Measurements from ENCODE around the gene GPR135. TPM values are rescaled to one million over a fixed set of nuclear protein-coding genes. Genes with fewer than 3 reads are reported as not detected.
"Not testable (repeated sequence)": the region's sequence is repeated elsewhere in the genome, so short reads cannot be mapped to it uniquely, and the experiment has no call there.

The GPR135 gene
- polyA plus RNA-seq, 3 donors: 2.9 to 3.7 (median 3.2) TPM

DNA sequence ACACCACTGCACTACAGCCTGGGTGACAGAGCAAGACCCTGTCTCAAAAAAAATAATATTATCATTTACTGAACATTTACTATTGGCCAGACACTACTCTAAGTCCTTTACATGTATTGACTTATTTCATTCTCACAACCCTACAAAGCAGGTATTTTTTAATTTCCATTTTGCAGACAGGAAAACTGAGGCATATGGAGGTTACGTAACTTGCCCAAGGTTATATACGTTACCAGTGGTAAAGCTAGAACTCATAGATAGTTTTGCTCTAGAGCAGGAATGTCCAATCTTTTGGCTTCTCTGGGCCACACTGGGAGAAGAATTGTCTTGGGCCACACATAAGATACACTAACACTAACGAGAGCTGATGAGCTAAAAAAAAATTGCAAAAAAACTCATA is 13.4 kb upstream of the GPR135 start:
- no peak for DNase-seq (ENCODE audit: low read depth in 3 of 3, low spot score in 2 of 3)

- DNase-seq (ENCODE audit: low read depth in 3 of 3, low spot score in 2 of 3): no peak
Observed at GRCh38 chr14:59475709-59476108, 10.5 kb upstream of the GPR135 start.

- DNase-seq (ENCODE audit: low read depth in 3 of 3, low spot score in 2 of 3): no peak
Observed at GRCh38 chr14:59474172-59474571, 9.0 kb upstream of the GPR135 start.

DNA sequence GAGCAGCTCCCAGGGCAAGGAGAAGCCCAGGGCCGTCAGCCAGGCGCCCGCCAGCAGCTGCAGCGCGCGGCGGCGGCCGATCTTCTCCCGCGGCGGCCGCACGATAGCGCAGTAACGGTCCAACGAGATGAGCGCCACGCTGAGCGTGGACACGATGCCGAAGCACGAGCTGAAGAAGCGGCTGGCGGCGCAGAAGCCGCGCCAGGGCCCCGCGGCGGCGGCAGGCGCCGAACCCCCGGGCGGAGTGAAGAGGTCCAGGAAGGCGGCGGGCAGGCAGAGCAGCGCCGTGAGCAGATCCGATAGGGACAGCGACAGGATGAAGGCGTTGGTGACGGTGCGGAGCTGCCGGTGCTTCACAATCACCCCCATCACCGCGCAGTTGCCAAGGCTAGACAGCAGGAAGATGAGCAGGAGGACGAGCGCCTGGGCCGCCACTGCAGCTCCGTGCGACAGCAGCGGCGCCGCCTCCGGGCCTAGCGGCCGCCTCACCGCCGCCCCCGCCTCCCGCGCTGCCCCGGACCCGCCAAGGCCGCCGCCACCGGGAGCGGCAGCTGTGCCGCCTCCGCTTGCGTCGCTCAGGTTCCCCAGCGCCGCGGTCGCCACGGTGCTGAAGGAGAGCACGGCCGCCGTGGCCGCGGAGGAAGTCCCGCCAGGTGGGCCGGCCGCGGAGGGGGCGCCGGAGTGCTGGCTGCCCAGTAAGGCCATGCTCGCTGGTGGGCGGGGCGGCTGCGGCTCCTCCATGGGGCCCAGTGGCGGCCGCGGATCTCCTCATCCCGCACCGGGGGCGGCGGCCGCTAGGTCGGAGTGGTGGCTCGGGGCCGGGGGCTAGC is 479 bp downstream of the GPR135 start:
- DNase-seq (ENCODE audit: low read depth in 3 of 3, low spot score in 2 of 3): peak in 2 of 3 donors; percentile 32 to 40

DNA sequence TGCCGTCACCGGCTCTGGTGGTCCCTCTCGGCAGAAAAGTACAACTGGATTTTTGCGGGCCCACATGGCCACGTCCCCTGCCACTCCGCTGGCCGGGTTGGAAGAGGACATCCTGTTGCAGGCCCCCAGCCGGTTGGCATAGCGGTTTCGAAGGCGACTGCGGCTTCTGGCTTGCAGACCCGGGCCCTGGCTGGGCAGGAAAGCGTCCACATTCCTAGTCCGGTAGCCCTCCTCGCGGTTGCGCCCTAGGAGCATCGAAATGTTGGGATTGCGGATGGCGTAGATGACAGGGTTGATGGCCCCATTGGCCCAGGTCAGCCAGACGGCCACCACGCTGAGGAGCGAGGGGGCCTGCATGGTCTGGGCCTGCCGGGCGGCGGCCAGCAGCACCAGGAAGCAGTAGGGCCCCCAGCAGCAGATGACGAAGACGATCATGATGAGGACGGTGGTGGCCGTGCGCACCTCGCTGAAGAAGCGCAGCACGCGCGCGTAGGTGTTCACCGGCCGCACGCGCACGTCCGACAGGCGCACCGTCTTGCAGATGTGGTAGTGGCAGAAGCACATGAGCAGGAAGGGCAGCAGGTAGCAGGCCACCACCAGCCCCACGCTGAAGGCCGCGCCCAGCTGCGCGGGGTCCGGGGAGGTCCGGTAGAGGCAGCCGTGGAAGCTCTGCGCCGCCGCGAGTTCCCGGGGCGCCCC is 1.2 kb downstream of the GPR135 start:
- DNase-seq (ENCODE audit: low read depth in 3 of 3, low spot score in 2 of 3): no peak

DNA sequence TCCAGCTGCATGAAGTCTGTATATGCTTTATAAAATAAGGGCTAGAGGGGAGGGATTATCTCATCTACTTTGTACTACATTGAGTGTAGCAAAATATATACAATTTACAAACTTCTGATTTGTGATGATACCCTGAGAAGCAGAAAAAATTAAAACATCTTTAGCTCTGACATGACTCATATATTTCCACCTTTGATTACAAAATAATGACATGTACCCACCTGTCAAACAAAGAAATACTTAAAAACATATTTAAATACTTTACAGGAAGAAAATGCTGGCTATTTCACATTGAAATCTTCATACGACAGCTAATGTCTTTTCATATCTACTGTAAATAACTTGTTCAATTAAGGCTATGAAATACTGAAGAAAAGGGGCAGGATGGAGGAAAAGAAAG is 3.3 kb downstream of the GPR135 start:
- no peak for DNase-seq (ENCODE audit: low read depth in 3 of 3, low spot score in 2 of 3)

GRCh38 chr14:59460378-59460777 is 4.8 kb downstream of the GPR135 start:
- no peak for DNase-seq (ENCODE audit: low read depth in 3 of 3, low spot score in 2 of 3)

DNA sequence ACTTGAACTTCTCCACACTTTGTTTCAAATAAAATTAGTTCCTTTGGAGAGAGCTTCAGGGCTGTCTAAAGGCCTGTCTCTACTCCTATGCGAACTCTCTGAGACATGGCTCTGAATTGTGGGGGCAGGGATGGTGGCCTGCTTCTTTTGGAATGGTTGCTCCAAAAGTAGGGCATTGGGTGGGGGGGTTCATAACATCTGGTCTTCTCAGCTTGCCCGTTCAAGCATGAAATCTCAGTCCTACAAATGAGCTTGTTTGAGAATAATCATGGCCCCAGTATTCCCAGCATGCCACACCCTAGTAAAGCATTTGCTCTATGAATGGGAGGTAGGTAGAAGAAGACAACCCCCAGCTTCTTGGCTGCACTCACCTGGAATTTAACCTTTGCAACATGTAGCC is 6.7 kb downstream of the GPR135 start:
- DNase-seq (ENCODE audit: low read depth in 3 of 3, low spot score in 2 of 3): no peak

GRCh38 chr14:59455411-59455810 is 9.8 kb downstream of the GPR135 start:
- DNase-seq (ENCODE audit: low read depth in 3 of 3, low spot score in 2 of 3): no peak

GRCh38 chr14:59454139-59454538 is 11.0 kb downstream of the GPR135 start:
- no peak for DNase-seq (ENCODE audit: low read depth in 3 of 3, low spot score in 2 of 3)

GRCh38 chr14:59451849-59452248 is 13.3 kb downstream of the GPR135 start:
- no peak for DNase-seq (ENCODE audit: low read depth in 3 of 3, low spot score in 2 of 3)

DNA sequence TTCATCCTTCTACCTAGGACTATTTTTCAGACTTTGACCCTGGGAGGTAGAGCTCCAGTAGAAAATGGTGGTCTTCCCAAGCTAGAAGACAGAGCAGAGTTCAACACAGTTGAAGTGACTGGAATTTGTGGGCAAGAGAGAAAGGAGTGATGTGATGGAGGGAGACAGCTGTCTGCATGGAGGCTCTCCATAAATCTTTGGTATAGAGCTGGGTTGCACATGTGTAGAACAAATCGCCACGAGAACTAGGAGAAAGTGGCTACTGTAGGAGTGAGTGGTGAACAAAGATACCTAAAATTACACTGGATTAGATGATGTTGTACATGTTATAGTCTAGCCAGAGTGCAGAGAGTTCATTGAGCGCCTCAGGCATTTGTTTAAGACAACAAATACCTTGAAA is 14.5 kb downstream of the GPR135 start:
- no peak for DNase-seq (ENCODE audit: low read depth in 3 of 3, low spot score in 2 of 3)

GRCh38 chr14:59448673-59449072 is 16.5 kb downstream of the GPR135 start:
- DNase-seq (ENCODE audit: low read depth in 3 of 3, low spot score in 2 of 3): not testable (repeated sequence)

DNA sequence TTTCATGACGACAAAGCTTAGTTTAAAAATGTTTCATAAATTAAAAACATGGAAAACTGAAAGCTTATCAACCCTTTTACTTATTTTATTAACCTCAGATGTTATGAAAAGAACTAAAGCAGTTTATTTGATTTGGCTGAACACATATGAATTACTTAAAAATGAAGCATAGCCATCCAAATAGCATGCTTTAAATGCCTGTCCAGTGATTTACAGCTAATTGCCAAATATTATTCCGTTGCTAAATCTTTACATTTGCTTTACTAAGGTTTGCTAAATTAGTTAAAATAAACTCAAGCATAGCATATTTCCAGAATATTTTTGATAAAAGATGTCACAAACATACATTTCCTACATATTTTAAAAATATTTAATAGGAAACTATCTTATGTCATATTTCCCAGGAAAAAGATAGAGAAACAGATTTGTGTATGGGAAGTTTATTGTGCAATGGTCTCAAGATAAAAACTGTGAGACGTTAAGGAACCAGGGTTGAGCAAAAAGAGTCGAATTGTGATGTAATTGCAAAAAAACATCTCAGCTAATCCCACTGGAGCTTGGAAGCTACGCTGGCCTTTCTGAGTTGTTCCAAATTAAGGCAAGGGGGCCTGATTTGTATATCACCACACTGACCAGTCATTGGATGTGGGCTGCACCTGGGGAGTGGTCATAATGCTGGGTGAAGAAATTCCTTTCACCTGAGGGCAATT is 25.8 kb downstream of the GPR135 start:
- no peak for DNase-seq (ENCODE audit: low read depth in 3 of 3, low spot score in 2 of 3)

DNA sequence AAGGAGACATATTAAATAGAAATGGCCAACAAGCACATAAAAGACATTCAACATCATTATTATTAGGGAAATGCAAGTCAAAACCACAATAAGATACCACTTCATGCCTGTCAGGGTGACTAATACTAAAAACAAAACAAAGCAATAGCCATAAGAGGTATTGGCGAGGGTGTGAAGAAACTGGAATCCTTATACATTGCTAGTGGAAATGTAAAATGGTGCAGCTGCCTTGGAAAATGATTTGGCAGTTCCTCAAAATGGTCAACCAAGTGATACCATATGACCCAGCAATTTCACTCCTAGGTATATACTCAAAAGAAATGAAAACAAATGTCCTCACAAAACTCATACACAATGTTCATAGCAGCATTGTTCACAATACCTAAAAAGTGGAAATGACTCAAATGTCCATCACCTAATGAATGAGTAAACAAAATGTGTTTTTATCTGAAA is 27.0 kb downstream of the GPR135 start:
- no peak for DNase-seq (ENCODE audit: low read depth in 3 of 3, low spot score in 2 of 3)

GRCh38 chr14:59435987-59436386 is 29.2 kb downstream of the GPR135 start:
- no peak for DNase-seq (ENCODE audit: low read depth in 3 of 3, low spot score in 2 of 3)

GRCh38 chr14:59435101-59435500 is 30.1 kb downstream of the GPR135 start:
- DNase-seq (ENCODE audit: low read depth in 3 of 3, low spot score in 2 of 3): no peak

DNA sequence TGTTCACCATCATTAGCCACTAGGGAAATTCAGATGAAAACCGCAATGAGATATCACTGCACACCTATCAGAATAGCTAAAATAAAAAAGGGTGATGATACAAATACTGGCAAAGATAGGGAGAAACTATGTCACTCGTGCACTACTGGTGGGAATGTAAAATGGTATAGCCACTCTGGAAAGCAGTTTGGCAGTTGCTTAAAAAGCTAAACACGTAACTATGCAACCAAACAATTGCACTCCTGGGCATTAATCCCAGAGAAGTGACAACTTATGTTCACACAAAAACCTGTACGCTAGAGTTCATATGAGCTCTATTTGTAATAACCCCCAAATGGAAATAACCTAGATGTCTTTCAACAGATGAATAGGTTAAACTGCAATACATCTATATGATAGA is 35.4 kb downstream of the GPR135 start:
- no peak for DNase-seq (ENCODE audit: low read depth in 3 of 3, low spot score in 2 of 3)

- no peak for DNase-seq (ENCODE audit: low read depth in 3 of 3, low spot score in 2 of 3)
Observed at GRCh38 chr14:59428581-59429012, 36.6 kb downstream of the GPR135 start.

GRCh38 chr14:59427653-59428580 is 37.3 kb downstream of the GPR135 start:
- no peak for DNase-seq (ENCODE audit: low read depth in 3 of 3, low spot score in 2 of 3)

Data from right renal cortex interstitium (tissue), 3 donors.